Thyroid gland (tissue), 4 donors: Measurements from ENCODE around the gene LZTS3.

Experiments used
- POLR2A ChIP-seq, 2 donors: fragments of 450-650 bp; IDR thresholded peaks; one replicate each; pipeline ENCODE4 v1.6.1; 2017; ENCODE audit warnings: antibody characterized with exemption in 2 of 2, mild to moderate bottlenecking in 2 of 2, moderate library complexity in 1 of 2
- TF ChIP-seq, protein P1 (sequence below), 6 experiments: fragments of 200-600 bp in 3 of 6; fragments of 450-650 bp in 3 of 6; sonication (generic) in 3 of 6; IDR thresholded peaks; one replicate each; pipeline ENCODE4 v1.5.1; 2016 to 2019; ENCODE audit warnings: antibody characterized with exemption in 6 of 6, mild to moderate bottlenecking in 2 of 6, inconsistent platforms in 1 of 6, moderate library complexity in 1 of 6

DNA sequence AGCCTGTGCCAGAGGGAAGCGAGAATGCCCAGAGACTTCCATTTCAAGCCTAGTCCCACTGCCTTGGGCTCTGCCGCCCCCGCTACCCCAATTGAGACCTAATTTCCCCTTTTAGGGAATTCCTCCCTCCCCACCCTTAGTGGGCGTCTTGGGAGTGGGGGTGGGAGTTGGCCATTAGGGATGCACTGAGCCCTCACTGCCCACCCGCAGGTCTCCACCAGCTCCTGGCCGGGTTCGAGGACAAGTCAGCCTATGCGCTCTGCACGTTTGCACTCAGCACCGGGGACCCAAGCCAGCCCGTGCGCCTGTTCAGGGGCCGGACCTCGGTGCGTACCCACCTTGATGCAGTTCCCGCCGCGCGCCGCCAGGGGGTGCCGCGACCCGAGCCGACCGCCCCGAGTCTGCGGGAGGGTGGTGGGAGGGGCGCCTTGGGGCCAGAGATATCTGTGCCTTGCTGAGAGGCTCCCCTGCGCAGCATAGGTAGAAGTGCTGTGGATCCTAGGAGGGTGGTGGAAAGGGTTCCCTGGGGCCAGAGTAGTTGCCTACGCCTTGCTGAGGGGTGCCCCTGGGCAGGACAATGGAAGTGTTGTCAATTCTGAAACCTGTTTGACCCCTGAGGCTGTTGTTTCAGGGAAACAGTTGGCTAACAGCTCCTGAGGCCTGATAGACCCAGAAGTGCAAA lies 45.1 kb upstream of the LZTS3 start:
- TF ChIP-seq, protein P1, sequence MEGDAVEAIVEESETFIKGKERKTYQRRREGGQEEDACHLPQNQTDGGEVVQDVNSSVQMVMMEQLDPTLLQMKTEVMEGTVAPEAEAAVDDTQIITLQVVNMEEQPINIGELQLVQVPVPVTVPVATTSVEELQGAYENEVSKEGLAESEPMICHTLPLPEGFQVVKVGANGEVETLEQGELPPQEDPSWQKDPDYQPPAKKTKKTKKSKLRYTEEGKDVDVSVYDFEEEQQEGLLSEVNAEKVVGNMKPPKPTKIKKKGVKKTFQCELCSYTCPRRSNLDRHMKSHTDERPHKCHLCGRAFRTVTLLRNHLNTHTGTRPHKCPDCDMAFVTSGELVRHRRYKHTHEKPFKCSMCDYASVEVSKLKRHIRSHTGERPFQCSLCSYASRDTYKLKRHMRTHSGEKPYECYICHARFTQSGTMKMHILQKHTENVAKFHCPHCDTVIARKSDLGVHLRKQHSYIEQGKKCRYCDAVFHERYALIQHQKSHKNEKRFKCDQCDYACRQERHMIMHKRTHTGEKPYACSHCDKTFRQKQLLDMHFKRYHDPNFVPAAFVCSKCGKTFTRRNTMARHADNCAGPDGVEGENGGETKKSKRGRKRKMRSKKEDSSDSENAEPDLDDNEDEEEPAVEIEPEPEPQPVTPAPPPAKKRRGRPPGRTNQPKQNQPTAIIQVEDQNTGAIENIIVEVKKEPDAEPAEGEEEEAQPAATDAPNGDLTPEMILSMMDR (IDR thresholded peaks at IDR 0.05) = peak; percentile 80 to 96 (median 90)
- TF ChIP-seq POLR2A (IDR thresholded peaks at IDR 0.05) = no peak
